K562 (cell line): ENCODE results near the gene ZNF334. TPM values are rescaled to one million over a fixed set of nuclear protein-coding genes. Genes with fewer than 3 reads are reported as not detected.

Source experiments
- ATAC-seq: fragments of 200-7000 bp; cut with Tn5 transposase; 3 replicates; pipeline ENCODE4 v1.9.1; 2020; ENCODE audit warnings: moderate library complexity
- BruUV-seq: library from RNA; stranded (reverse); fragments of 400-500 nt; replicated peaks from 2 replicates; lab custom pipeline; 2021; lab: Mats Ljungman, UMichigan
- CTCF ChIA-PET: fragments of 300-600 bp; formaldehyde crosslinking; extraction: SDS; loops from one replicate; lab custom pipeline; 2021; ENCODE audit warnings: low intra/inter-chr PET ratio; lab: Yijun Ruan, JAX
- POLR2A ChIA-PET: fragments of 300-600, 350-650 bp; sonication (Branson Sonifier 250); formaldehyde crosslinking; extraction: SDS; loops from one replicate; lab custom pipeline; 2021; ENCODE audit warnings: antibody characterized with exemption, inconsistent platforms; lab: Yijun Ruan, JAX
- DNase-seq, 4 experiments: peaks; one replicate each; pipeline versions ENCODE4 v3.0.0 to v3.0.0-alpha.2; 2011 to 2018; ENCODE audit warnings: low spot score in 3 of 4, mixed read lengths in 3 of 4; ENCODE audit errors: extremely low read depth in 1 of 4
- FAIRE-seq: peaks from 2 replicates; lab custom pipeline; 2011; peaks lifted over from hg19 to GRCh38; lab: Jason Lieb, UNC
- H2AFZ ChIP-seq: 2 replicates; pipeline ENCODE4 v1.6.0; 2011; ENCODE audit warnings: low read depth, low read length, control low read depth, inconsistent platforms
- H3K27ac ChIP-seq: fragments of 200-600 bp; 3 replicates; pipeline ENCODE4 v1.8.0; 2011; ENCODE audit warnings: low read depth, mild to moderate bottlenecking, control low read depth, inconsistent platforms, low read length, moderate library complexity, mixed read lengths; ENCODE audit errors: extremely low read depth
- H3K27me3 ChIP-seq, 2 experiments: fragments of 300-600 bp in 1 of 2; 2 replicates in 1 of 2; 3 replicates in 1 of 2; pipeline versions ENCODE4 v1.6.0 to v1.8.0; 2011; ENCODE audit warnings: inconsistent platforms in 2 of 2, low read length in 2 of 2, mild to moderate bottlenecking in 1 of 2, mixed read lengths in 1 of 2, moderate library complexity in 1 of 2; ENCODE audit not compliant: control insufficient read depth in 2 of 2, insufficient read depth in 2 of 2
- H3K36me3 ChIP-seq: fragments of 300-600 bp; 3 replicates; pipeline ENCODE4 v1.8.0; 2011; ENCODE audit warnings: mild to moderate bottlenecking, low read length, inconsistent platforms; ENCODE audit not compliant: control insufficient read depth, insufficient read depth
- H3K4me1 ChIP-seq, 2 experiments: fragments of 200-600 bp in 1 of 2; replicated peaks in 1 of 2; 2 replicates in 1 of 2; 3 replicates in 1 of 2; pipeline versions ENCODE4 v1.5.1 to v1.8.0; 2011; ENCODE audit warnings: inconsistent platforms in 2 of 2, low read length in 2 of 2, mild to moderate bottlenecking in 1 of 2, mixed read lengths in 1 of 2, moderate library complexity in 1 of 2; ENCODE audit not compliant: control insufficient read depth in 2 of 2, insufficient read depth in 2 of 2
- H3K4me2 ChIP-seq: 2 replicates; pipeline ENCODE4 v1.6.1; 2011; ENCODE audit warnings: low read length, control low read depth, inconsistent platforms, mixed read lengths; ENCODE audit not compliant: insufficient read depth
- H3K4me3 ChIP-seq: fragments of 200-600 bp; sonication (generic), shearing (Covaris generic); 2 replicates; pipeline ENCODE4 v1.5.1; 2016; ENCODE audit warnings: control low read depth, inconsistent platforms
- H3K79me2 ChIP-seq: fragments of 200-600 bp; 3 replicates; pipeline ENCODE4 v1.8.0; 2011; ENCODE audit warnings: low read length, inconsistent platforms; ENCODE audit not compliant: control insufficient read depth, insufficient read depth
- H3K9ac ChIP-seq, 2 experiments: 2 replicates each; pipeline versions ENCODE4 v1.6.0 to v1.6.1; 2011; ENCODE audit warnings: low read depth in 2 of 2, low read length in 2 of 2, control low read depth in 1 of 2, inconsistent platforms in 1 of 2, mild to moderate bottlenecking in 1 of 2, mixed read lengths in 1 of 2; ENCODE audit not compliant: insufficient read depth in 1 of 2
- H3K9me1 ChIP-seq: one replicate; pipeline ENCODE4 v1.6.0; 2011; ENCODE audit warnings: inconsistent platforms, mild to moderate bottlenecking, low read length, moderate library complexity; ENCODE audit not compliant: control insufficient read depth, insufficient read depth
- H3K9me3 ChIP-seq: replicated peaks from 2 replicates; pipeline ENCODE4 v1.5.1; 2011; ENCODE audit warnings: low read depth, low read length, inconsistent platforms; ENCODE audit not compliant: control insufficient read depth, insufficient read depth
- H4K20me1 ChIP-seq: replicated peaks from 2 replicates; pipeline ENCODE4 v1.6.1; 2011; ENCODE audit warnings: low read length, inconsistent platforms, mixed read lengths; ENCODE audit not compliant: control insufficient read depth, insufficient read depth
- CCNT2 ChIP-seq: IDR thresholded peaks from 2 replicates; pipeline ENCODE4 v1.6.1; 2011; ENCODE audit warnings: borderline replicate concordance, low read depth, mild to moderate bottlenecking, moderate library complexity, mixed read lengths, low read length; ENCODE audit not compliant: insufficient read length; ENCODE audit errors: extremely low read depth
- DACH1 ChIP-seq: fragments of 450-650 bp; IDR thresholded peaks from 2 replicates; pipeline ENCODE4 v1.6.1; 2018; ENCODE audit not compliant: partially characterized antibody
- ELF2 ChIP-seq: fragments of 250-450 bp; sonication (Bioruptor Pico); IDR thresholded peaks from 2 replicates; pipeline ENCODE4 v1.5.0; 2021; ENCODE audit warnings: mild to moderate bottlenecking
- ELF4 ChIP-seq: fragments of 450-650 bp; formaldehyde crosslinking; IDR thresholded peaks from 2 replicates; pipeline ENCODE4 v1.4.0; 2022; ENCODE audit warnings: missing genetic modification characterization
- ETV6 ChIP-seq, 3 experiments: fragments of 150-350 bp in 1 of 3; sonication (generic) in 1 of 3; formaldehyde crosslinking in 1 of 3; IDR thresholded peaks; 2 replicates each; pipeline versions ENCODE4 v1.6.1 to v1.8.0; 2014 to 2022; ENCODE audit warnings: borderline replicate concordance in 2 of 3, low read depth in 2 of 3, antibody characterized with exemption in 1 of 3, low read length in 1 of 3, mild to moderate bottlenecking in 1 of 3, missing genetic modification reagents in 1 of 3
- HDAC1 ChIP-seq, 2 experiments: fragments of 450-650 bp; IDR thresholded peaks; 2 replicates each; pipeline ENCODE4 v1.6.1; 2016 to 2017; ENCODE audit warnings: inconsistent platforms in 1 of 2, mild to moderate bottlenecking in 1 of 2, moderate library complexity in 1 of 2
- HNRNPL ChIP-seq: fragments of 200-400 bp; formaldehyde crosslinking; IDR thresholded peaks from 2 replicates; pipeline ENCODE4 v1.6.1; 2017; ENCODE audit warnings: low read depth, mild to moderate bottlenecking, low read length
- KLF1 ChIP-seq: fragments of 450-650 bp; IDR thresholded peaks from 2 replicates; pipeline ENCODE4 v1.6.1; 2016; ENCODE audit warnings: missing genetic modification characterization, missing compliant biosample characterization
- MEF2A ChIP-seq: IDR thresholded peaks from 2 replicates; pipeline ENCODE4 v1.6.1; 2011; ENCODE audit warnings: low read depth, mild to moderate bottlenecking, low read length, moderate library complexity; ENCODE audit not compliant: control insufficient read depth
- NCOA1 ChIP-seq: fragments of 450-650 bp; IDR thresholded peaks from 2 replicates; pipeline ENCODE4 v1.6.1; 2016; ENCODE audit warnings: low read depth
- NFYB ChIP-seq: IDR thresholded peaks from 2 replicates; pipeline ENCODE4 v1.6.1; 2011; ENCODE audit warnings: mild to moderate bottlenecking, moderate library complexity; ENCODE audit not compliant: insufficient read length; ENCODE audit errors: extremely low read depth
- NUFIP1 ChIP-seq: fragments of 450-650 bp; IDR thresholded peaks from 2 replicates; pipeline ENCODE4 v1.6.1; 2018; ENCODE audit not compliant: partially characterized antibody
- PATZ1 ChIP-seq: fragments of 250-450 bp; sonication (Bioruptor Pico); IDR thresholded peaks from 2 replicates; pipeline ENCODE4 v1.5.0; 2020; ENCODE audit warnings: mild to moderate bottlenecking, borderline replicate concordance
- PREB ChIP-seq: sonication (generic); formaldehyde crosslinking; IDR thresholded peaks from 2 replicates; pipeline ENCODE4 v1.8.1; 2023; ENCODE audit warnings: mild to moderate bottlenecking, missing genetic modification reagents
- TOE1 ChIP-seq, 2 experiments: fragments of 450-650 bp in 1 of 2; sonication (generic) in 1 of 2; formaldehyde crosslinking in 1 of 2; IDR thresholded peaks; 2 replicates each; pipeline versions ENCODE4 v1.7.1 to v1.8.0; 2016 to 2022; ENCODE audit warnings: borderline replicate concordance in 2 of 2, mild to moderate bottlenecking in 2 of 2, antibody characterized with exemption in 1 of 2, inconsistent platforms in 1 of 2, low read depth in 1 of 2, missing genetic modification reagents in 1 of 2, moderate library complexity in 1 of 2
- ZBTB12 ChIP-seq: fragments of 250-450 bp; sonication (Bioruptor Pico); IDR thresholded peaks from 2 replicates; pipeline ENCODE4 v1.4.0; 2020
- ZC3H8 ChIP-seq: fragments of 450-650 bp; IDR thresholded peaks from 2 replicates; pipeline ENCODE4 v1.6.1; 2017
- ZFP36 ChIP-seq: fragments of 150-350 bp; IDR thresholded peaks from 2 replicates; pipeline ENCODE4 v1.6.1; 2018; ENCODE audit warnings: low read length, low read depth; ENCODE audit not compliant: partially characterized antibody
- ZNF717 ChIP-seq: fragments of 250-450 bp; sonication (Bioruptor Pico); IDR thresholded peaks from 2 replicates; pipeline ENCODE4 v1.5.0; 2021
- ZZZ3 ChIP-seq: fragments of 450-650 bp; IDR thresholded peaks from 2 replicates; pipeline ENCODE4 v1.6.1; 2016; ENCODE audit warnings: antibody characterized with exemption, mild to moderate bottlenecking, moderate library complexity
- WGBS: fragments of 100-300 bp; shearing (Covaris generic); methylation state at CpG from one replicate; pipeline ENCODE4 v1.1.6; 2016; ENCODE audit warnings: low coverage, mixed read lengths; ENCODE audit not compliant: insufficient coverage; ENCODE audit errors: missing lambda C conversion rate; 5-methylcytosine and 5-hydroxymethylcytosine counted together
- in situ Hi-C: fragments of 300-500 bp; cut with MboI; formaldehyde crosslinking; loops from 4 replicates; pipeline ENCODE4 v1.15.0; 2018; ENCODE audit warnings: inconsistent platforms, mixed read lengths
- intact Hi-C: fragments of 100-400 bp; cut with micrococcal nuclease; formaldehyde crosslinking; loops from 2 replicates; pipeline ENCODE4 v1.14.2; 2022
- polyA plus RNA-seq, 8 experiments: library from polyadenylated mRNA; depleted of rRNA in 4 of 8; stranded (reverse) in 5 of 8; unstranded in 3 of 8; fragments of >200 nt; fragmentation: Nextera tagmentation in 2 of 8; fragmentation: Illumina TruSeq in 1 of 8; extraction: Ambion mirVana in 2 of 8; extraction: Trizol in 1 of 8; gene quantifications; 2 replicates each; pipeline versions ENCODE4 v1.2.1 to v1.2.3, GENCODE V29; 2011 to 2014; ENCODE audit warnings: inconsistent platforms in 1 of 8, missing spikeins in 1 of 8
- total RNA-seq, 7 experiments: library from RNA; depleted of rRNA in 6 of 7; stranded (reverse); fragments of >200 nt in 6 of 7; fragmentation: Illumina TruSeq in 2 of 7; extraction: Trizol in 2 of 7; gene quantifications; 2 replicates each; pipeline versions ENCODE4 v1.2.1 to v1.2.3, GENCODE V29; 2011 to 2021; ENCODE audit warnings: low replicate concordance in 1 of 7

Gene ZNF334
- total and polyA plus RNA-seq, 9 of the 15 experiments (the other 6 are each of a cell fraction or from before 2014, with no cell fraction given), result 0.06 to 0.27 (median 0.21) TPM; not detected in 1

GRCh38 chr20:46477640-46478039, 35.7 kb downstream of the ZNF334 start:
- H2AFZ ChIP-seq, result no peak overlapping the region
- WGBS, result 5% methylated on average over 1 of the region's 1 CpG
- H3K27ac ChIP-seq, result no peak overlapping the region
- no peak overlapping the region for H3K9ac ChIP-seq
- H3K27me3 ChIP-seq, result no peaks in the 10 kb centered on the region; a peak in 1 of 5 replicates
- TF ChIP-seq PATZ1, result no peak
- no peak for TF ChIP-seq ELF4 (CRISPR knock-in tag)
- no peak for TF ChIP-seq ETV6 (IDR thresholded peaks at IDR 0.05; ENCODE audit: borderline replicate concordance in 1 of 2, low read depth in 2 of 2, low read length in 1 of 2)
- TF ChIP-seq ETV6 (CRISPR knock-in tag; IDR thresholded peaks at IDR 0.05; ENCODE audit: borderline replicate concordance), result no peak
- no peak for TF ChIP-seq ZFP36
- TF ChIP-seq NUFIP1, result no peak
- no peak for TF ChIP-seq TOE1 (IDR thresholded peaks at IDR 0.05; ENCODE audit: borderline replicate concordance)
- no peak for TF ChIP-seq TOE1 (CRISPR knock-in tag; IDR thresholded peaks at IDR 0.05; ENCODE audit: borderline replicate concordance, low read depth)
- TF ChIP-seq ZZZ3, result no peak
- no peak for TF ChIP-seq MEF2A
- no peak for TF ChIP-seq NFYB
- no peak for TF ChIP-seq ZNF717
- no peak for TF ChIP-seq NCOA1
- no peak for TF ChIP-seq DACH1
- no peak for TF ChIP-seq KLF1
- TF ChIP-seq CCNT2, result no peak
- TF ChIP-seq ELF2 (CRISPR knock-in tag), result no peak
- no peak for TF ChIP-seq ZC3H8
- no peak for TF ChIP-seq ZBTB12 (CRISPR knock-in tag)
- no peak for TF ChIP-seq PREB
- no peak for TF ChIP-seq HNRNPL
- no peak for TF ChIP-seq HDAC1 (IDR thresholded peaks at IDR 0.05)
- TF ChIP-seq, all 486 proteins: peak for 0
- ChIA-PET POLR2A (interaction anchor here (0.8 kb wide), 1 partner anchor 10 kb away, joined by 3 read pairs; no protein-coding TSS in a partner anchor), CTCF (no interaction called here)
- peaks cover 4% of the 10 kb centered on the region; the same call in 1 of the 2 replicates for H4K20me1 ChIP-seq
- FAIRE-seq (no peak), DNase-seq (no peak), ATAC-seq (no peak)
- H3K4me1 ChIP-seq, result no peaks in the 10 kb centered on the region
- H3K4me3 ChIP-seq, result no peak overlapping the region
- BruUV-seq, result no TSS peak
- no peak overlapping the region for H3K4me2 ChIP-seq
- no peaks in the 10 kb centered on the region for H3K9me3 ChIP-seq
- intact Hi-C loops (no loop called here), in situ Hi-C loops (no loop called here)
- H3K79me2 ChIP-seq, result no peaks in the 10 kb centered on the region
- no peaks in the 10 kb centered on the region for H3K9me1 ChIP-seq
- H3K36me3 ChIP-seq, result no peaks in the 10 kb centered on the region
